Measurements from ENCODE around the gene GNPAT.

The GNPAT gene

DNA sequence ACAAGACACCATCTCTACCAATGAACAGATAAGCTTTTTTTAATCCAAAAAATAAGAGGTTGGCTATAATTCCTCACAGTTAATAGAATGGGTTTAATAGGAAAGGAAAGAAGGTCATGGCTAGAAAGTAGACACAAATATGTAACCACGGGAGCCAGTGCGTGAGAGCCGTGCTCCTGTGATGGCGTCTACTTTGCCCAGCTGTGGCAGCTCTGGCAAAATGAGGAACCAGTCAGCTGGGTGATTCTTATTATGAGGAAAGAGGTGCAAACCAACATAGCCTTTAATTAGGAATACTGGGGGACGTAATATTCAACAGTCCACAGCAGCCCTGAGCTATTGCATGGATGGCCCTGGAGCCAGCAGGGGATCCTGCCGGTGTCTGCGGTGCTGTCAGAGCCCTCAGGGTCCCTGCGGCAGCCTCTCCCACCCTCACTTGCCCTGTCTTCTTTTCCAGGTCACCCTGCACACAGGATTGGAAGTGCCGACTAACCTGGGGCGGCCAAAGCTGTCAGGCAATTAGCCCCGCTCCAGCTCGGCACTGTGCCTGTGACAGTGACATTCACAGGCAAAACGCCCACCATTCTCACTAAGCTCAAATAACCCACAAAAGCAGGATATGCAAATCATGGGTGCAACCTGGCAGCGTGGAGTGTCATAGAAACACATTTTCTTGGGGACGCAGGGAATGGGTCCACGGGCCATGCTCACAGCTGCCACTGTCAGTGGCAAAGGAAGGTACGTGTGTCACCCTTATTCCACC, 25.9 kb upstream of the GNPAT start:
- TF ChIP-seq YY1 (IDR thresholded peaks at IDR 0.05; ENCODE audit: low read depth): no peak
- TF ChIP-seq MAX (IDR thresholded peaks at IDR 0.05): no peak
- TF ChIP-seq RAD21 (IDR thresholded peaks at IDR 0.05; ENCODE audit: low read depth): no peak
- no peak for TF ChIP-seq NFIC (IDR thresholded peaks at IDR 0.05)
- no peak for TF ChIP-seq ZBTB7A (IDR thresholded peaks at IDR 0.05; ENCODE audit: low read depth)
- TF ChIP-seq, protein P1, sequence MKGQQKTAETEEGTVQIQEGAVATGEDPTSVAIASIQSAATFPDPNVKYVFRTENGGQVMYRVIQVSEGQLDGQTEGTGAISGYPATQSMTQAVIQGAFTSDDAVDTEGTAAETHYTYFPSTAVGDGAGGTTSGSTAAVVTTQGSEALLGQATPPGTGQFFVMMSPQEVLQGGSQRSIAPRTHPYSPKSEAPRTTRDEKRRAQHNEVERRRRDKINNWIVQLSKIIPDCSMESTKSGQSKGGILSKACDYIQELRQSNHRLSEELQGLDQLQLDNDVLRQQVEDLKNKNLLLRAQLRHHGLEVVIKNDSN (IDR thresholded peaks at IDR 0.05): no peak
- no peak for TF ChIP-seq FOXM1 (IDR thresholded peaks at IDR 0.05; ENCODE audit: borderline replicate concordance, low read depth)
- TF ChIP-seq EGR1 (IDR thresholded peaks at IDR 0.05): no peak
- no peak for TF ChIP-seq TCF12 (IDR thresholded peaks at IDR 0.05; ENCODE audit: low read depth)
- TF ChIP-seq CREB1 (IDR thresholded peaks at IDR 0.05; ENCODE audit: low read depth): no peak
- no peak for TF ChIP-seq REST (IDR thresholded peaks at IDR 0.05; ENCODE audit: low read depth)
- TF ChIP-seq TAF1 (IDR thresholded peaks at IDR 0.05; ENCODE audit: low read depth): no peak
- no peak for TF ChIP-seq EP300 (IDR thresholded peaks at IDR 0.05; ENCODE audit: borderline replicate concordance)
- no peak for TF ChIP-seq CEBPB (IDR thresholded peaks at IDR 0.05)
- no peak for TF ChIP-seq TEAD4 (IDR thresholded peaks at IDR 0.05)

DNA sequence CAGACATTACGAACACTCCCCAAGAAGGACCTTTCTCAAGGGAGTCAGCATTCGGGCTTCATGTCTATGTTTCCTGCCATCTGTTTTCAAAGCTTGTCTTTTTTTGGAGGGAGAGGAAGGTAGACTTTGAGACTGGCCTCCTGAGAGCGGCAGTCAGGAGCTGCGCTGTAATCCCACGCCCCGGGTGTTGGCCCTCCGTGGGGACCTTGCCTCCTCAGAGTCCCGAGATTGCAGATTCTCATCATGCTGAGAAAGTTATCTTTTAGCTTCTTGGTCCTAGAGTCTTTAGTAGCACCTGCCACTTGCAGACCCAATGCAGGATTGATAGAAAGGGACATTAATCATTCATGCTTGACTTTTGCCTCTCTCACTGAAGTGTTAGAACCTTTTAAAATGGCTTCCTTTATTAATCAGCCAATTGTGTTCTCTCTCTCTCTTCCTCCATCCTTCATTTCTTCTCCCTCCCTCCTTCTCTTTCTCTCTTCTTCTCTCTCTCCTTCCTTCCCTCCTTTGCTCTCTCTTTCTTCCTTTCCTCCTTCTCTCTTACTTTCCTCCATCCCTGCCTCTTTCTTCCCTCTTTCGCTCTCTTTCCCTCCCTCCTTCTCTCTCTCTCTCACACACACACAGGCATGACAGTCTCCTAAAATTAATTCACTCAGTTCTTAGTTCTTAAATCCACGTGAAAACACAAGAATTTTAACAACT, 25.2 kb upstream of the GNPAT start:
- TF ChIP-seq MAX (IDR thresholded peaks at IDR 0.05) (no peak), TAF1 (IDR thresholded peaks at IDR 0.05; ENCODE audit: low read depth) (no peak), CREB1 (IDR thresholded peaks at IDR 0.05; ENCODE audit: low read depth) (no peak), RAD21 (IDR thresholded peaks at IDR 0.05; ENCODE audit: low read depth) (no peak), EP300 (IDR thresholded peaks at IDR 0.05; ENCODE audit: borderline replicate concordance) (no peak), ZBTB7A (IDR thresholded peaks at IDR 0.05; ENCODE audit: low read depth) (no peak), NFIC (IDR thresholded peaks at IDR 0.05) (no peak), TEAD4 (IDR thresholded peaks at IDR 0.05) (no peak), YY1 (IDR thresholded peaks at IDR 0.05; ENCODE audit: low read depth) (no peak), CEBPB (IDR thresholded peaks at IDR 0.05) (no peak), REST (IDR thresholded peaks at IDR 0.05; ENCODE audit: low read depth) (no peak), FOXM1 (IDR thresholded peaks at IDR 0.05; ENCODE audit: borderline replicate concordance, low read depth) (no peak), TCF12 (IDR thresholded peaks at IDR 0.05; ENCODE audit: low read depth) (no peak), EGR1 (IDR thresholded peaks at IDR 0.05) (no peak)
- TF ChIP-seq, protein P1 (IDR thresholded peaks at IDR 0.05): no peak

GRCh38 chr1:231216498-231216897, 24.5 kb upstream of the GNPAT start:
- TF ChIP-seq EGR1 (IDR thresholded peaks at IDR 0.05) (no peak), CREB1 (IDR thresholded peaks at IDR 0.05; ENCODE audit: low read depth) (no peak), YY1 (IDR thresholded peaks at IDR 0.05; ENCODE audit: low read depth) (no peak), MAX (IDR thresholded peaks at IDR 0.05) (no peak), TEAD4 (IDR thresholded peaks at IDR 0.05) (no peak), TCF12 (IDR thresholded peaks at IDR 0.05; ENCODE audit: low read depth) (no peak), TAF1 (IDR thresholded peaks at IDR 0.05; ENCODE audit: low read depth) (no peak), RAD21 (IDR thresholded peaks at IDR 0.05; ENCODE audit: low read depth) (no peak), ZBTB7A (IDR thresholded peaks at IDR 0.05; ENCODE audit: low read depth) (no peak), FOXM1 (IDR thresholded peaks at IDR 0.05; ENCODE audit: borderline replicate concordance, low read depth) (no peak)

- no peak for TF ChIP-seq CEBPB (IDR thresholded peaks at IDR 0.05)
- TF ChIP-seq EGR1 (IDR thresholded peaks at IDR 0.05): no peak
- no peak for TF ChIP-seq CREB1 (IDR thresholded peaks at IDR 0.05; ENCODE audit: low read depth)
- no peak for TF ChIP-seq TEAD4 (IDR thresholded peaks at IDR 0.05)
- no peak for TF ChIP-seq TCF12 (IDR thresholded peaks at IDR 0.05; ENCODE audit: low read depth)
- TF ChIP-seq, protein P1 (IDR thresholded peaks at IDR 0.05): no peak
- no peak for TF ChIP-seq NFIC (IDR thresholded peaks at IDR 0.05)
- TF ChIP-seq REST (IDR thresholded peaks at IDR 0.05; ENCODE audit: low read depth): no peak
- TF ChIP-seq TAF1 (IDR thresholded peaks at IDR 0.05; ENCODE audit: low read depth): no peak
- no peak for TF ChIP-seq ZBTB7A (IDR thresholded peaks at IDR 0.05; ENCODE audit: low read depth)
Measured at GRCh38 chr1:231217056-231217455, 24.0 kb upstream of the GNPAT start.

All from Ishikawa (cell line).